GM12878 (cell line): ENCODE data around the gene AFAP1L2. TPM values are rescaled to one million over a fixed set of nuclear protein-coding genes. Genes with fewer than 3 reads are reported as not detected.

ENCODE experiments used
- ATAC-seq: fragments of 200-7000 bp; cut with Tn5 transposase; 3 replicates; pipeline ENCODE4 v1.9.1; 2020; ENCODE audit warnings: mild to moderate bottlenecking, moderate library complexity
- BruUV-seq: library from RNA; stranded (reverse); fragments of 400-500 nt; replicated peaks from 2 replicates; lab custom pipeline; 2021; lab: Mats Ljungman, UMichigan
- CTCF ChIA-PET: fragments of 300-600 bp; sonication (Branson Sonifier 250); formaldehyde crosslinking; extraction: SDS; loops from one replicate; lab custom pipeline; 2021; ENCODE audit warnings: inconsistent platforms; lab: Yijun Ruan, JAX
- POLR2A ChIA-PET: fragments of 350-600 bp; formaldehyde crosslinking; extraction: SDS; loops from one replicate; lab custom pipeline; 2021; ENCODE audit warnings: inconsistent platforms; lab: Charles Lee
- RAD21 ChIA-PET: fragments of 300-600 bp; sonication (Branson Sonifier 250); formaldehyde crosslinking; loops from one replicate; lab custom pipeline; 2023; ENCODE audit warnings: antibody characterized with exemption; ENCODE audit not compliant: unreplicated experiment; lab: Charles Lee
- SMC1A ChIA-PET: fragments of 300-600 bp; sonication (Branson Sonifier 250); formaldehyde crosslinking; loops from one replicate; lab custom pipeline; 2023; ENCODE audit not compliant: unreplicated experiment, uncharacterized antibody; lab: Charles Lee
- DNase-seq: peaks from one replicate; pipeline ENCODE4 v3.0.0-alpha.2; 2011; ENCODE audit warnings: low read depth, low spot score
- FAIRE-seq: peaks from 3 replicates; lab custom pipeline; 2011; peaks lifted over from hg19 to GRCh38; lab: Jason Lieb, UNC
- H2AFZ ChIP-seq: 2 replicates; pipeline ENCODE4 v1.6.0; 2011; ENCODE audit warnings: low read depth, low read length, control low read depth; ENCODE audit not compliant: control insufficient read depth
- H3K27ac ChIP-seq: 2 replicates; pipeline ENCODE4 v1.5.1; 2011; ENCODE audit warnings: control low read depth; ENCODE audit not compliant: control insufficient read depth, insufficient read depth
- H3K27me3 ChIP-seq, 2 experiments: replicated peaks in 1 of 2; 2 replicates each; pipeline versions ENCODE4 v1.6.0 to v1.6.1; 2011; ENCODE audit warnings: low read length in 1 of 2; ENCODE audit not compliant: control insufficient read depth in 2 of 2, insufficient read depth in 2 of 2
- H3K36me3 ChIP-seq, 2 experiments: 2 replicates each; pipeline ENCODE4 v1.5.1; 2011; ENCODE audit warnings: low read length in 1 of 2; ENCODE audit not compliant: control insufficient read depth in 2 of 2, insufficient read depth in 2 of 2
- H3K4me1 ChIP-seq: 2 replicates; pipeline ENCODE4 v1.6.1; 2011; ENCODE audit warnings: mild to moderate bottlenecking, low read length, moderate library complexity, mixed read lengths; ENCODE audit not compliant: control insufficient read depth, insufficient read depth
- H3K4me2 ChIP-seq: 2 replicates; pipeline ENCODE4 v1.6.0; 2011; ENCODE audit warnings: control low read depth; ENCODE audit not compliant: control insufficient read depth, insufficient read depth
- H3K4me3 ChIP-seq: fragments of 200-600 bp; sonication (generic); 2 replicates; pipeline ENCODE4 v1.5.1; 2016
- H3K79me2 ChIP-seq: 2 replicates; pipeline ENCODE4 v1.6.0; 2011; ENCODE audit warnings: low read length; ENCODE audit not compliant: control insufficient read depth, insufficient read depth
- H3K9ac ChIP-seq: 2 replicates; pipeline ENCODE4 v1.8.0; 2011; ENCODE audit warnings: low read length, control low read depth, mixed read lengths; ENCODE audit not compliant: control insufficient read depth, insufficient read depth
- H3K9me3 ChIP-seq: replicated peaks from 3 replicates; pipeline ENCODE4 v1.5.1; 2011; ENCODE audit warnings: mild to moderate bottlenecking, low read length; ENCODE audit not compliant: control insufficient read depth, insufficient read depth
- H4K20me1 ChIP-seq: 2 replicates; pipeline ENCODE4 v1.6.0; 2011; ENCODE audit not compliant: control insufficient read depth, insufficient read depth
- BCL3 ChIP-seq: IDR thresholded peaks from 2 replicates; pipeline ENCODE4 v1.6.1; 2011; ENCODE audit warnings: borderline replicate concordance, low read depth, mild to moderate bottlenecking, moderate library complexity, low read length; ENCODE audit not compliant: insufficient read depth, poor library complexity, severe bottlenecking
- FOS ChIP-seq: IDR thresholded peaks from 3 replicates; pipeline ENCODE4 v1.6.1; 2011; ENCODE audit warnings: borderline replicate concordance; ENCODE audit not compliant: insufficient read length; ENCODE audit errors: extremely low read depth
- IRF4 ChIP-seq: IDR thresholded peaks from 2 replicates; pipeline ENCODE4 v1.6.1; 2011; ENCODE audit warnings: low read depth, low read length
- KLF5 ChIP-seq: fragments of 450-650 bp; IDR thresholded peaks from 2 replicates; pipeline ENCODE4 v1.6.1; 2014; ENCODE audit warnings: mild to moderate bottlenecking; ENCODE audit not compliant: partially characterized antibody
- MEF2A ChIP-seq: IDR thresholded peaks from 2 replicates; pipeline ENCODE4 v1.6.1; 2011; ENCODE audit warnings: low read depth, mild to moderate bottlenecking, low read length, moderate library complexity; ENCODE audit not compliant: insufficient read depth
- MXI1 ChIP-seq: fragments of 150-350 bp; IDR thresholded peaks from 2 replicates; pipeline ENCODE4 v1.6.1; 2011; ENCODE audit warnings: low read depth, mild to moderate bottlenecking, inconsistent platforms, low read length, improper control_type of control experiment
- NR2C2 ChIP-seq: IDR thresholded peaks from 2 replicates; pipeline ENCODE4 v1.6.1; 2011; ENCODE audit warnings: borderline replicate concordance, low read depth; ENCODE audit not compliant: control insufficient read depth, insufficient read length
- RBBP5 ChIP-seq: fragments of 200-600 bp; sonication (generic); conservative IDR thresholded peaks from 2 replicates; pipeline ENCODE4 v1.6.1; 2016
- RCOR1 ChIP-seq: conservative IDR thresholded peaks from 2 replicates; pipeline ENCODE4 v1.6.1; 2012; ENCODE audit warnings: low read depth, low read length, improper control_type of control experiment
- WGBS: methylation state at CpG from one replicate; pipeline ENCODE4 v1.1.6; 2016; ENCODE audit warnings: low lambda C conversion rate; ENCODE audit not compliant: insufficient replicate concordance, insufficient coverage; ENCODE audit errors: missing lambda C conversion rate; 5-methylcytosine and 5-hydroxymethylcytosine counted together
- in situ Hi-C: fragments of 300-500 bp; cut with MboI; formaldehyde crosslinking; loops from 9 replicates; pipeline ENCODE4 v1.14.3; 2018; ENCODE audit warnings: mixed read lengths
- intact Hi-C: fragments of 100-400 bp; cut with micrococcal nuclease; formaldehyde crosslinking; loops from one replicate; pipeline ENCODE4 v1.14.2; 2022; ENCODE audit not compliant: unreplicated experiment
- polyA plus RNA-seq, 11 experiments: library from polyadenylated mRNA; depleted of rRNA in 4 of 11; unstranded in 6 of 11; stranded (reverse) in 5 of 11; fragments of >200 nt; fragmentation: Nextera tagmentation in 4 of 11; fragmentation: Illumina TruSeq in 1 of 11; extraction: Ambion mirVana in 4 of 11; extraction: Trizol in 1 of 11; gene quantifications; 1 replicate in 1 of 11; 2 replicates in 10 of 11; pipeline versions ENCODE4 v1.2.1 to v1.2.3, GENCODE V29; 2011 to 2016; ENCODE audit warnings: inconsistent platforms in 2 of 11, missing spikeins in 2 of 11, low read depth in 1 of 11
- total RNA-seq, 4 experiments: library from RNA; depleted of rRNA in 3 of 4; stranded (reverse); fragments of >200 nt in 3 of 4; fragmentation: Illumina TruSeq in 1 of 4; extraction: Trizol in 1 of 4; gene quantifications; 2 replicates each; pipeline versions ENCODE4 v1.2.1 to v1.2.3, GENCODE V29; 2013 to 2021
- TF ChIP-seq, protein P1 (sequence below): IDR thresholded peaks from 2 replicates; pipeline ENCODE4 v1.6.1; 2011; ENCODE audit warnings: low read depth, low read length, improper control_type of control experiment, borderline replicate concordance
- TF ChIP-seq, protein P2 (sequence below): fragments of 450-650 bp; formaldehyde crosslinking; IDR thresholded peaks from 2 replicates; pipeline ENCODE4 v1.5.0; 2022; ENCODE audit warnings: mild to moderate bottlenecking, missing genetic modification characterization
- TF ChIP-seq, protein P3 (sequence below): fragments of 450-650 bp; formaldehyde crosslinking; IDR thresholded peaks from 2 replicates; pipeline ENCODE4 v1.4.0; 2020; ENCODE audit warnings: mild to moderate bottlenecking, moderate library complexity

AFAP1L2 gene
- total and polyA plus RNA-seq, 10 of the 15 experiments (the other 5 are each of a cell fraction or from before 2014, with no cell fraction given): 0.03 to 4.0 (median 0.34) TPM

GRCh38 chr10:114375047-114375446 lies 29.3 kb downstream of the AFAP1L2 start:
- POLR2A ChIA-PET: no interaction called here
- Histone ChIP-seq H3K36me3 (no peaks in the 10 kb centered on the region), H3K27ac (no peak overlapping the region), H3K9ac (no peak overlapping the region), H3K4me1 (no peaks in the 10 kb centered on the region)
- SMC1A ChIA-PET: interaction anchor here (0.7 to 1.8 kb wide), 4 partner anchors 8 to 105 kb away, joined by 3 to 6 read pairs (median 4); no protein-coding TSS in a partner anchor
- no peak for TF ChIP-seq RCOR1
- no peak for TF ChIP-seq IRF4
- TF ChIP-seq, protein P1, sequence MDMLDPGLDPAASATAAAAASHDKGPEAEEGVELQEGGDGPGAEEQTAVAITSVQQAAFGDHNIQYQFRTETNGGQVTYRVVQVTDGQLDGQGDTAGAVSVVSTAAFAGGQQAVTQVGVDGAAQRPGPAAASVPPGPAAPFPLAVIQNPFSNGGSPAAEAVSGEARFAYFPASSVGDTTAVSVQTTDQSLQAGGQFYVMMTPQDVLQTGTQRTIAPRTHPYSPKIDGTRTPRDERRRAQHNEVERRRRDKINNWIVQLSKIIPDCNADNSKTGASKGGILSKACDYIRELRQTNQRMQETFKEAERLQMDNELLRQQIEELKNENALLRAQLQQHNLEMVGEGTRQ: no peak
- TF ChIP-seq MXI1: no peak
- TF ChIP-seq RBBP5: no peak
- no peak for TF ChIP-seq NR2C2
- no peak for TF ChIP-seq KLF5
- no peak for TF ChIP-seq BCL3
- TF ChIP-seq MEF2A: no peak
- TF ChIP-seq, protein P2, sequence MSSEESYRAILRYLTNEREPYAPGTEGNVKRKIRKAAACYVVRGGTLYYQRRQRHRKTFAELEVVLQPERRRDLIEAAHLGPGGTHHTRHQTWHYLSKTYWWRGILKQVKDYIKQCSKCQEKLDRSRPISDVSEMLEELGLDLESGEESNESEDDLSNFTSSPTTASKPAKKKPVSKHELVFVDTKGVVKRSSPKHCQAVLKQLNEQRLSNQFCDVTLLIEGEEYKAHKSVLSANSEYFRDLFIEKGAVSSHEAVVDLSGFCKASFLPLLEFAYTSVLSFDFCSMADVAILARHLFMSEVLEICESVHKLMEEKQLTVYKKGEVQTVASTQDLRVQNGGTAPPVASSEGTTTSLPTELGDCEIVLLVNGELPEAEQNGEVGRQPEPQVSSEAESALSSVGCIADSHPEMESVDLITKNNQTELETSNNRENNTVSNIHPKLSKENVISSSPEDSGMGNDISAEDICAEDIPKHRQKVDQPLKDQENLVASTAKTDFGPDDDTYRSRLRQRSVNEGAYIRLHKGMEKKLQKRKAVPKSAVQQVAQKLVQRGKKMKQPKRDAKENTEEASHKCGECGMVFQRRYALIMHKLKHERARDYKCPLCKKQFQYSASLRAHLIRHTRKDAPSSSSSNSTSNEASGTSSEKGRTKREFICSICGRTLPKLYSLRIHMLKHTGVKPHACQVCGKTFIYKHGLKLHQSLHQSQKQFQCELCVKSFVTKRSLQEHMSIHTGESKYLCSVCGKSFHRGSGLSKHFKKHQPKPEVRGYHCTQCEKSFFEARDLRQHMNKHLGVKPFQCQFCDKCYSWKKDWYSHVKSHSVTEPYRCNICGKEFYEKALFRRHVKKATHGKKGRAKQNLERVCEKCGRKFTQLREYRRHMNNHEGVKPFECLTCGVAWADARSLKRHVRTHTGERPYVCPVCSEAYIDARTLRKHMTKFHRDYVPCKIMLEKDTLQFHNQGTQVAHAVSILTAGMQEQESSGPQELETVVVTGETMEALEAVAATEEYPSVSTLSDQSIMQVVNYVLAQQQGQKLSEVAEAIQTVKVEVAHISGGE: no peak
- TF ChIP-seq FOS: no peak
- TF ChIP-seq, protein P3, sequence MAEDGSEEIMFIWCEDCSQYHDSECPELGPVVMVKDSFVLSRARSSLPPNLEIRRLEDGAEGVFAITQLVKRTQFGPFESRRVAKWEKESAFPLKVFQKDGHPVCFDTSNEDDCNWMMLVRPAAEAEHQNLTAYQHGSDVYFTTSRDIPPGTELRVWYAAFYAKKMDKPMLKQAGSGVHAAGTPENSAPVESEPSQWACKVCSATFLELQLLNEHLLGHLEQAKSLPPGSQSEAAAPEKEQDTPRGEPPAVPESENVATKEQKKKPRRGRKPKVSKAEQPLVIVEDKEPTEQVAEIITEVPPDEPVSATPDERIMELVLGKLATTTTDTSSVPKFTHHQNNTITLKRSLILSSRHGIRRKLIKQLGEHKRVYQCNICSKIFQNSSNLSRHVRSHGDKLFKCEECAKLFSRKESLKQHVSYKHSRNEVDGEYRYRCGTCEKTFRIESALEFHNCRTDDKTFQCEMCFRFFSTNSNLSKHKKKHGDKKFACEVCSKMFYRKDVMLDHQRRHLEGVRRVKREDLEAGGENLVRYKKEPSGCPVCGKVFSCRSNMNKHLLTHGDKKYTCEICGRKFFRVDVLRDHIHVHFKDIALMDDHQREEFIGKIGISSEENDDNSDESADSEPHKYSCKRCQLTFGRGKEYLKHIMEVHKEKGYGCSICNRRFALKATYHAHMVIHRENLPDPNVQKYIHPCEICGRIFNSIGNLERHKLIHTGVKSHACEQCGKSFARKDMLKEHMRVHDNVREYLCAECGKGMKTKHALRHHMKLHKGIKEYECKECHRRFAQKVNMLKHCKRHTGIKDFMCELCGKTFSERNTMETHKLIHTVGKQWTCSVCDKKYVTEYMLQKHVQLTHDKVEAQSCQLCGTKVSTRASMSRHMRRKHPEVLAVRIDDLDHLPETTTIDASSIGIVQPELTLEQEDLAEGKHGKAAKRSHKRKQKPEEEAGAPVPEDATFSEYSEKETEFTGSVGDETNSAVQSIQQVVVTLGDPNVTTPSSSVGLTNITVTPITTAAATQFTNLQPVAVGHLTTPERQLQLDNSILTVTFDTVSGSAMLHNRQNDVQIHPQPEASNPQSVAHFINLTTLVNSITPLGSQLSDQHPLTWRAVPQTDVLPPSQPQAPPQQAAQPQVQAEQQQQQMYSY (CRISPR knock-in tag): no peak
- TF ChIP-seq, all 136 proteins: peak for 0
- CTCF ChIA-PET: interaction anchor here (1.6 kb wide), 1 partner anchor 71 kb away, joined by 3 read pairs; no protein-coding TSS in a partner anchor
- DNase-seq (no peak), FAIRE-seq (no peak), ATAC-seq (no peak)
- BruUV-seq: no TSS peak
- no peak overlapping the region for H3K4me3 ChIP-seq
- H3K27me3 ChIP-seq: no peaks in the 10 kb centered on the region; a peak in 1 of 4 replicates
- WGBS: 64% methylated on average over 3 of the region's 3 CpGs
- H3K79me2 ChIP-seq: no peaks in the 10 kb centered on the region
- in situ Hi-C loops: no loop called here
- H3K4me2 ChIP-seq: no peak overlapping the region
- no peak overlapping the region for H2AFZ ChIP-seq
- no peaks in the 10 kb centered on the region; the same call in 1 of the 2 replicates for H4K20me1 ChIP-seq
- no peaks in the 10 kb centered on the region for H3K9me3 ChIP-seq
- RAD21 ChIA-PET: interaction anchor here (0.7 to 1.2 kb wide), 2 partner anchors 11 to 71 kb away, joined by 3 read pairs; no protein-coding TSS in a partner anchor
- intact Hi-C loops: no loop called here
